GM18507 (cell line): ENCODE data around the gene IGSF9.

Experiments used
- DNase-seq: peaks from one replicate; pipeline ENCODE4 v3.0.0; 2011; ENCODE audit warnings: low read depth; ENCODE audit not compliant: insufficient read length; ENCODE audit errors: extremely low spot score
- FAIRE-seq: peaks from 2 replicates; lab custom pipeline; 2011; peaks lifted over from hg19 to GRCh38; lab: Jason Lieb, UNC

Gene IGSF9

GRCh38 chr1:159924025-159924790, 21.2 kb downstream of the IGSF9 start:
- DNase-seq (no peak), FAIRE-seq (no peak)

GRCh38 chr1:159923203-159924024, 22.0 kb downstream of the IGSF9 start:
- no peak for DNase-seq
- FAIRE-seq: peak; percentile 84

- no peak for DNase-seq
These were observed 22.8 kb downstream of the IGSF9 start for GRCh38 chr1:159922511-159923202.

GRCh38 chr1:159921700-159922504, 23.5 kb downstream of the IGSF9 start:
- no peak for FAIRE-seq
- DNase-seq: no peak

More at GRCh38 chr1:159922511-159923202, 22.8 kb downstream of the IGSF9 start:
- no peak for FAIRE-seq

- DNase-seq: no peak
- FAIRE-seq: peak; percentile 71
These were observed 24.2 kb downstream of the IGSF9 start for GRCh38 chr1:159921251-159921650.

GRCh38 chr1:159920651-159921050, 24.8 kb downstream of the IGSF9 start:
- FAIRE-seq: no peak
- DNase-seq: no peak

- no peak for FAIRE-seq
- DNase-seq: no peak
These were observed 25.2 kb downstream of the IGSF9 start for GRCh38 chr1:159920202-159920601.

GRCh38 chr1:159919236-159919865, 26.1 kb downstream of the IGSF9 start:
- no peak for FAIRE-seq
- DNase-seq: no peak

- FAIRE-seq: no peak
- DNase-seq: no peak
These were observed 26.8 kb downstream of the IGSF9 start for GRCh38 chr1:159918352-159919200.

- FAIRE-seq (no peak), DNase-seq (no peak)
These were observed 27.7 kb downstream of the IGSF9 start for GRCh38 chr1:159917533-159918351.

GRCh38 chr1:159916242-159917051, 29.0 kb downstream of the IGSF9 start:
- FAIRE-seq: no peak
- DNase-seq: no peak

- DNase-seq (no peak), FAIRE-seq (no peak)
These were observed 29.7 kb downstream of the IGSF9 start for GRCh38 chr1:159915571-159916241.

GRCh38 chr1:159914252-159915018, 31.0 kb downstream of the IGSF9 start:
- DNase-seq (no peak), FAIRE-seq (no peak)

GRCh38 chr1:159913451-159914192, 31.8 kb downstream of the IGSF9 start:
- no peak for FAIRE-seq
- no peak for DNase-seq
